ENCODE measurements around the gene ARMC9.

Gene ARMC9

DNA sequence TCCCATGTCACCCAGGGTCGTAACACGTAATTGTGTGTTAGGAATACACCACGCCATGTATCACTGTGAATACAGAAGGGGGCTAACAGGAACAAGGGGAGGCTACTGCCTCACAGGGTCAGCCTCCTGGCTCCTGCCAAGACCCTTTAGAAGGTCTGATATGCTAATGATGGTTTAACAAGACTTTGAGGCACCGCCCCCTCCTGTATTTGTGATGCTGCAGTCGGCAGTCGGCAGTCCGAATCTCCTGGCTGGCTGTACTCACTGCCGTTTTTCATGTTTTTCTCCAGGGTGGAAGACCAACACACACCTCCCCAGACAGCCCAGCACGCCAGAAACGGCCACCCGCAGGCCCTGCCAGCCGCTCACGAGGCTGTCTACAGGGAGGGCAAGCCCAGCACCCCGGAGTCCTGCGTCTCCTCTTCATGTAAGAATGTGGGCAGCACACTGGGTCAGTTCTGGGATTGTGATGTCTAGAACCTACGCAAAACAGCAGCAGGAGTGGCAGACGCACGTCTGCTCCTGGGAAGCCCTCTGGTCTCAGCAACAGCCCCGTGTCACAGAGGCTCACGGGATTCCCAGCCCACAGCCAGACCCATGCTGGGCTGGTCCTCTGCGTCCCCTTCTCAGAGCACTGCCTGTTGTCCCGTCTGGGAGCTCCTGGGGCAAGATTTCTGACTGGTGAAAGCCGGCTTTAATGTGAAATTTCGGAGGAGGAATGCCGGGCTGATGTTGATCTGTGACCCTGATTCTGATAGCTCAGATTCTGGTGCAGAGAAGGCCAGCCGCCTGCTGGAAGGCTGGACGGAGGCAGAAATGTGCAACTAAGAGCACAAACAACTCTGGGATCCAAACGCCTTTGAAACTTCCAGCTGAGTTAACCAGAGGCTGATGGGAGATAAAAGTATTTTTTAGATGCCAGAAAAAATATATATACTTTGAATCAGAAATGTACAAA is 157.4 kb downstream of the ARMC9 start:
- TF ChIP-seq FOXP2 (optimal IDR thresholded peaks at IDR 0.05; ENCODE audit: borderline replicate concordance, extremely low read depth, extremely low read length, insufficient read depth) (no peak), TAF1 (IDR thresholded peaks at IDR 0.05; ENCODE audit: borderline replicate concordance, insufficient read depth, low read length) (no peak), POLR2AphosphoS5 (IDR thresholded peaks at IDR 0.05; ENCODE audit: low read depth, low read length) (no peak), SIN3A (IDR thresholded peaks at IDR 0.05; ENCODE audit: borderline replicate concordance, insufficient read depth, low read length) (no peak)
- TF ChIP-seq, protein P1, sequence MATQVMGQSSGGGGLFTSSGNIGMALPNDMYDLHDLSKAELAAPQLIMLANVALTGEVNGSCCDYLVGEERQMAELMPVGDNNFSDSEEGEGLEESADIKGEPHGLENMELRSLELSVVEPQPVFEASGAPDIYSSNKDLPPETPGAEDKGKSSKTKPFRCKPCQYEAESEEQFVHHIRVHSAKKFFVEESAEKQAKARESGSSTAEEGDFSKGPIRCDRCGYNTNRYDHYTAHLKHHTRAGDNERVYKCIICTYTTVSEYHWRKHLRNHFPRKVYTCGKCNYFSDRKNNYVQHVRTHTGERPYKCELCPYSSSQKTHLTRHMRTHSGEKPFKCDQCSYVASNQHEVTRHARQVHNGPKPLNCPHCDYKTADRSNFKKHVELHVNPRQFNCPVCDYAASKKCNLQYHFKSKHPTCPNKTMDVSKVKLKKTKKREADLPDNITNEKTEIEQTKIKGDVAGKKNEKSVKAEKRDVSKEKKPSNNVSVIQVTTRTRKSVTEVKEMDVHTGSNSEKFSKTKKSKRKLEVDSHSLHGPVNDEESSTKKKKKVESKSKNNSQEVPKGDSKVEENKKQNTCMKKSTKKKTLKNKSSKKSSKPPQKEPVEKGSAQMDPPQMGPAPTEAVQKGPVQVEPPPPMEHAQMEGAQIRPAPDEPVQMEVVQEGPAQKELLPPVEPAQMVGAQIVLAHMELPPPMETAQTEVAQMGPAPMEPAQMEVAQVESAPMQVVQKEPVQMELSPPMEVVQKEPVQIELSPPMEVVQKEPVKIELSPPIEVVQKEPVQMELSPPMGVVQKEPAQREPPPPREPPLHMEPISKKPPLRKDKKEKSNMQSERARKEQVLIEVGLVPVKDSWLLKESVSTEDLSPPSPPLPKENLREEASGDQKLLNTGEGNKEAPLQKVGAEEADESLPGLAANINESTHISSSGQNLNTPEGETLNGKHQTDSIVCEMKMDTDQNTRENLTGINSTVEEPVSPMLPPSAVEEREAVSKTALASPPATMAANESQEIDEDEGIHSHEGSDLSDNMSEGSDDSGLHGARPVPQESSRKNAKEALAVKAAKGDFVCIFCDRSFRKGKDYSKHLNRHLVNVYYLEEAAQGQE (IDR thresholded peaks at IDR 0.05; ENCODE audit: insufficient read depth in 1 of 2, low read depth in 2 of 2, low read length in 2 of 2), result no peak

DNA sequence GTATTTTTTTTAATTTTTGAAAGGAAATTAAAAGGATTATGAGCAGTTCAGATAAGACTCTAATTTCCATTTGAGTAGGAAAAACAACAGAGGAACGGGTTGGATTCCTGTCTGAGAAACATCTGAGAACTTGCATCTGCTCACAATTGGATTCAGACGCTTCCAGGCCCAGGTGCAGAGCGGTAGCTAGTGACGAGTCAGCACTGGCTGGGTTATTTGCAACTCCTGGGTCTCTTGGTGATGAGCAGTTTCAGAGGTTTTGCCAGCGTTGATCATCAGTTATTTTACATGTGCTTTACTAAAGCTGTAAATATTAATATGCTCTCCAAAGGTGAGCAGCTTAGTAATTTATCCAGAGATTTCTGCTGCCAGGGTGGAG is 158.0 kb downstream of the ARMC9 start:
- TF ChIP-seq FOXP2 (optimal IDR thresholded peaks at IDR 0.05; ENCODE audit: borderline replicate concordance, extremely low read depth, extremely low read length, insufficient read depth) (no peak), SIN3A (IDR thresholded peaks at IDR 0.05; ENCODE audit: borderline replicate concordance, insufficient read depth, low read length) (no peak), POLR2AphosphoS5 (IDR thresholded peaks at IDR 0.05; ENCODE audit: low read depth, low read length) (no peak), TAF1 (IDR thresholded peaks at IDR 0.05; ENCODE audit: borderline replicate concordance, insufficient read depth, low read length) (no peak)
- TF ChIP-seq, protein P1 (IDR thresholded peaks at IDR 0.05; ENCODE audit: insufficient read depth in 1 of 2, low read depth in 2 of 2, low read length in 2 of 2), result no peak

DNA sequence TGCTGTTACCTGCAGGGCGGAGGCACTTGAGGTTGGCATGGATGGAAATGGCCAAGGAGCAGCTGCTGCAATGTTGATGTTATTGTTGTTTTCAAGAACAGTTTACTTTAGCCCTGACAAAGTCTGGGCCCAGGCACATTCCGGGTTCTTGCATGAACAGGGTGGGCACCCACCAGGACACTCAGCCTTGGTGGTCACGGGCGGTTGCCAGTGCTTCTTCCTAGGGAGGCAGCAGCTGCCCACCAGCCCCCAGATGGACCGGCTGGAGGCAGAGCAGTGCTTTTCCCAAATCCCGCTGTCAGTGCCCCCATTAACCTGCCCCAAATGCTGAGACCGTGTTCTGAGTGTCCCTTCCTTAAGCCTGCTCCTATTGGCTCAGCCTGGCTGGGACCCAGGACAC is 158.6 kb downstream of the ARMC9 start:
- no peak for TF ChIP-seq TAF1 (IDR thresholded peaks at IDR 0.05; ENCODE audit: borderline replicate concordance, insufficient read depth, low read length)
- TF ChIP-seq, protein P1 (IDR thresholded peaks at IDR 0.05; ENCODE audit: insufficient read depth in 1 of 2, low read depth in 2 of 2, low read length in 2 of 2), result no peak
- no peak for TF ChIP-seq SIN3A (IDR thresholded peaks at IDR 0.05; ENCODE audit: borderline replicate concordance, insufficient read depth, low read length)
- TF ChIP-seq POLR2AphosphoS5 (IDR thresholded peaks at IDR 0.05; ENCODE audit: low read depth, low read length), result no peak

DNA sequence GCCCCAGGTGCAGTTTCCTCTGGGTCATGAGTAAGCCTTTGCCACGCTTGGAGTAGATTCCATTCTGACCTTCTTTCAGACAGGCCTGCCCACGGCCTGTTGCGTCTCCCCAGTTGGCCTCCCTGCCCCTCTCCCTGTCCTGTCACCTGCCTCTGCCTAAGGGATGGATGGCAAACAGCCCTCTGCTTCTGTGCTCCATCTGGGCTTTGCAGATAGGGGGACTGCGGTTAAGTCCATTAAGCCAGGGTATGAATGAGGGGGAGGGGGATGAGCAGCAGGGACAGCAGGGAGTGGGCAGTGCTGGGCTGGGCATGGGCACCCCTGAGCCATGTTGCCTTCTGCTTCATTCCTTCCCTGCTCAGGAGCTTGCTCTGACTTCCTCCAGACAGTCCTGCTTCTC is 159.5 kb downstream of the ARMC9 start:
- TF ChIP-seq POLR2AphosphoS5 (IDR thresholded peaks at IDR 0.05; ENCODE audit: low read depth, low read length) (no peak), FOXP2 (optimal IDR thresholded peaks at IDR 0.05; ENCODE audit: borderline replicate concordance, extremely low read depth, extremely low read length, insufficient read depth) (no peak), SIN3A (IDR thresholded peaks at IDR 0.05; ENCODE audit: borderline replicate concordance, insufficient read depth, low read length) (no peak), TAF1 (IDR thresholded peaks at IDR 0.05; ENCODE audit: borderline replicate concordance, insufficient read depth, low read length) (no peak)
- TF ChIP-seq, protein P1 (IDR thresholded peaks at IDR 0.05; ENCODE audit: insufficient read depth in 1 of 2, low read depth in 2 of 2, low read length in 2 of 2), result no peak

Measured in PFSK-1 (cell line).